SU-DHL-6 (cell line): ENCODE data around the gene NDUFA3.

Experiments used
- H2AFZ ChIP-seq: fragments of 200-600 bp; sonication (generic); 2 replicates; pipeline ENCODE4 v1.6.1; 2014; ENCODE audit warnings: low read depth, mild to moderate bottlenecking, moderate library complexity, mixed read lengths, antibody characterized with exemption, low read length; ENCODE audit not compliant: severe bottlenecking
- H3F3A ChIP-seq: fragments of 200-600 bp; shearing (Covaris generic); 2 replicates; pipeline ENCODE4 v1.6.0; 2016; ENCODE audit warnings: antibody characterized with exemption, mild to moderate bottlenecking; ENCODE audit not compliant: insufficient read depth
- H3K27ac ChIP-seq: fragments of 200-600 bp; sonication (generic); 2 replicates; pipeline ENCODE4 v1.5.1; 2016; ENCODE audit warnings: low read depth, mild to moderate bottlenecking, low read length, moderate library complexity, mixed read lengths
- H3K27me3 ChIP-seq: fragments of 200-600 bp; sonication (generic), shearing (Covaris generic); 2 replicates; pipeline ENCODE4 v1.6.0; 2014; ENCODE audit warnings: mild to moderate bottlenecking, low read length
- H3K36me3 ChIP-seq: fragments of 200-600 bp; sonication (generic); 2 replicates; pipeline ENCODE4 v1.6.1; 2014; ENCODE audit warnings: mild to moderate bottlenecking, low read length, mixed read lengths
- H3K4me2 ChIP-seq: fragments of 300-600, 200-600 bp; shearing (Covaris generic), sonication (generic); 2 replicates; pipeline ENCODE4 v1.6.0; 2014; ENCODE audit warnings: low read length, low read depth, mild to moderate bottlenecking; ENCODE audit not compliant: poor library complexity, severe bottlenecking
- H3K4me3 ChIP-seq: fragments of 200-600 bp; sonication (generic); 2 replicates; pipeline ENCODE4 v1.5.1; 2014; ENCODE audit warnings: antibody characterized with exemption, low read length, mild to moderate bottlenecking, mixed read lengths; ENCODE audit not compliant: insufficient read depth, poor library complexity, severe bottlenecking
- H3K79me2 ChIP-seq: fragments of 200-600 bp; sonication (generic); 2 replicates; pipeline ENCODE4 v1.6.1; 2014; ENCODE audit warnings: mild to moderate bottlenecking, low read length, moderate library complexity; ENCODE audit not compliant: insufficient read depth
- H3K9ac ChIP-seq: fragments of 200-600 bp; sonication (generic); 2 replicates; pipeline ENCODE4 v1.7.0; 2014; ENCODE audit warnings: mild to moderate bottlenecking, low read length
- H3K9me2 ChIP-seq: fragments of 200-600 bp; sonication (generic); replicated peaks from 2 replicates; pipeline ENCODE4 v1.6.1; 2014; ENCODE audit warnings: low read length; ENCODE audit not compliant: insufficient read depth
- H3K9me3 ChIP-seq: fragments of 200-600 bp; sonication (generic); 2 replicates; pipeline ENCODE4 v1.6.1; 2014; ENCODE audit warnings: low read length, mixed read lengths; ENCODE audit not compliant: insufficient read depth
- H4K20me1 ChIP-seq: fragments of 200-600 bp; sonication (generic); 2 replicates; pipeline ENCODE4 v1.6.1; 2014; ENCODE audit warnings: low read depth, mild to moderate bottlenecking, antibody characterized with exemption, low read length, moderate library complexity, mixed read lengths
- EZH2phosphoT487 ChIP-seq: fragments of 200-600 bp; sonication (generic), shearing (Covaris generic); conservative IDR thresholded peaks from 2 replicates; pipeline ENCODE4 v1.6.1; 2018; ENCODE audit warnings: mild to moderate bottlenecking, antibody characterized with exemption, low read length, moderate library complexity, mixed read lengths
- TF ChIP-seq, protein P1 (sequence below): fragments of 200-600 bp; sonication (generic); IDR thresholded peaks from one replicate; pipeline ENCODE4 v1.5.1; 2017; ENCODE audit warnings: antibody characterized with exemption, mild to moderate bottlenecking, low read length, moderate library complexity; ENCODE audit not compliant: insufficient read depth, poor library complexity, severe bottlenecking

The NDUFA3 gene

DNA sequence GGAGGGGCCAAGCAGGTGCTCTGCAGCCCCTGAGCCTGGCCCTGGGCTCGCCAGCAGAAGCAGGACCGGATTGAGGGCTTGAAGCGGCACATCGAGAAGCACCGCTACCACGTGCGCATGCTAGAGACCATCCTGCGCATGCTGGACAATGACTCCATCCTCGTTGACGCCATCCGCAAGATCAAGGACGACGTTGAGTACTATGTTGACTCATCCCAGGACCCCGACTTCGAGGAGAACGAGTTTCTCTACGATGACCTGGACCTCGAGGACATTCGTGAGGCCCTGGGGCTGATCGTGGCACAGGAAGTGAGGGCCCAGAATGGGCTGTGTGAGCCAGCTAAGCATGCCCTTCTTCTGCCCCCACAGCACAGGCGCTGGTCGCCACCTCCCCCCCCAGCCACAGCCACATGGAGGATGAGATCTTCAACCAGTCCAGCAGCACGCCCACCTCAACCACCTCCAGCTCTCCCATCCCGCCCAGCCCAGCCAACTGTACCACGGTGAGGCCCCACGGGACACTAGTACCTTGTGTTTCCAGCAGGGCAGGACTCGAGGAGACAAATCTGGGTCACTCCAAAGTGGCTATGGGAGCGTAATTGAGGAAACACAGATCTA, 43.0 kb downstream of the NDUFA3 start:
- H3K27ac ChIP-seq = no peak overlapping the region
- no peak for TF ChIP-seq EZH2phosphoT487
- TF ChIP-seq, protein P1, sequence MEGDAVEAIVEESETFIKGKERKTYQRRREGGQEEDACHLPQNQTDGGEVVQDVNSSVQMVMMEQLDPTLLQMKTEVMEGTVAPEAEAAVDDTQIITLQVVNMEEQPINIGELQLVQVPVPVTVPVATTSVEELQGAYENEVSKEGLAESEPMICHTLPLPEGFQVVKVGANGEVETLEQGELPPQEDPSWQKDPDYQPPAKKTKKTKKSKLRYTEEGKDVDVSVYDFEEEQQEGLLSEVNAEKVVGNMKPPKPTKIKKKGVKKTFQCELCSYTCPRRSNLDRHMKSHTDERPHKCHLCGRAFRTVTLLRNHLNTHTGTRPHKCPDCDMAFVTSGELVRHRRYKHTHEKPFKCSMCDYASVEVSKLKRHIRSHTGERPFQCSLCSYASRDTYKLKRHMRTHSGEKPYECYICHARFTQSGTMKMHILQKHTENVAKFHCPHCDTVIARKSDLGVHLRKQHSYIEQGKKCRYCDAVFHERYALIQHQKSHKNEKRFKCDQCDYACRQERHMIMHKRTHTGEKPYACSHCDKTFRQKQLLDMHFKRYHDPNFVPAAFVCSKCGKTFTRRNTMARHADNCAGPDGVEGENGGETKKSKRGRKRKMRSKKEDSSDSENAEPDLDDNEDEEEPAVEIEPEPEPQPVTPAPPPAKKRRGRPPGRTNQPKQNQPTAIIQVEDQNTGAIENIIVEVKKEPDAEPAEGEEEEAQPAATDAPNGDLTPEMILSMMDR = no peak
- H3K36me3 ChIP-seq = peaks cover 3% of the 10 kb centered on the region; the same call in 1 of the 2 replicates
- H3K9me2 ChIP-seq = no peaks in the 10 kb centered on the region
- H3K9ac ChIP-seq = no peak overlapping the region
- no peak overlapping the region for H3K4me2 ChIP-seq
- H3K4me3 ChIP-seq = no peak overlapping the region
- no peaks in the 10 kb centered on the region; the same call in 1 of the 2 replicates for H4K20me1 ChIP-seq
- H3F3A ChIP-seq = no peaks in the 10 kb centered on the region
- no peaks in the 10 kb centered on the region for H3K9me3 ChIP-seq
- H3K27me3 ChIP-seq = no peaks in the 10 kb centered on the region
- H2AFZ ChIP-seq = no peak overlapping the region
- peaks cover 21% of the 10 kb centered on the region for H3K79me2 ChIP-seq

DNA sequence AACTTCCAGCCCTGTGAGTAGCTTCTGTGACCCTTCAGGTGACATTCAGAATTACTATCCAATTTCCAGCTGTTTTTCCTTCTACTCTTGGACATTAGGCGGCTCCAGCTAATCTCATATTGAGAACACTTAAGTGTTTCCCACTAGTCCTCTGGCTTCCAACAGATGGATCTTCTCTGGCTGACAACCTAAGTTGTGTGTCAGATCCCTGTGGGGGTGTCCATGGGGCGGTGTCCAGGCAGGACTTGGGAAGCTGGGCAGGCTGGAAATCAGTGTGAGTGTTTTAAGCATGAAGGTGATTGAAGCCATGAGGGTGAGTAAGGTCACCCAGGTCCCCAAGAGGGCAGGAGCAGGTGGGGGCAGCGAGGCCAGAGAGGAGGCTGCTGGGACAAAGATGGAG, 45.0 kb downstream of the NDUFA3 start:
- Histone ChIP-seq H3K36me3 (peaks cover 3% of the 10 kb centered on the region; the same call in 1 of the 2 replicates), H2AFZ (no peak overlapping the region), H4K20me1 (no peaks in the 10 kb centered on the region), H3K79me2 (peaks cover under 1% of the 10 kb centered on the region; the same call in 1 of the 2 replicates), H3F3A (no peaks in the 10 kb centered on the region), H3K27ac (no peak overlapping the region), H3K9me3 (no peaks in the 10 kb centered on the region), H3K4me3 (no peak overlapping the region), H3K9me2 (no peaks in the 10 kb centered on the region), H3K9ac (no peak overlapping the region), H3K4me2 (no peak overlapping the region), H3K27me3 (no peaks in the 10 kb centered on the region)
- no peak for TF ChIP-seq EZH2phosphoT487
- TF ChIP-seq, protein P1 = no peak

DNA sequence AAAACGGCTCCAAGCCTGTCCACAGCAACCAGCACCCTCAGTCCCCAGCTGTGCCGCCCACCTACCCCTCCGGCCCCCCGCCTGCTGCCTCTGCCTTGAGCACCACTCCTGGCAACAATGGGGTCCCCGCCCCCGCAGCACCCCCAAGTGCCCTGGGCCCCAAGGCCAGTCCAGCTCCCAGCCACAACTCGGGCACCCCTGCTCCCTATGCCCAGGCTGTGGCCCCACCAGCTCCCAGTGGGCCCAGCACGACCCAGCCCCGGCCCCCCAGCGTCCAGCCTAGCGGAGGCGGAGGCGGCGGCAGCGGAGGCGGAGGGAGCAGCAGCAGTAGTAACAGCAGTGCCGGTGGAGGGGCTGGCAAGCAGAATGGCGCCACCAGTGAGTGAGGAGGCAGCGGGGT, 45.5 kb downstream of the NDUFA3 start:
- no peak overlapping the region for H3K27ac ChIP-seq
- no peaks in the 10 kb centered on the region for H3K9me3 ChIP-seq
- no peak overlapping the region for H3K4me3 ChIP-seq
- no peak overlapping the region for H3K9ac ChIP-seq
- H3K4me2 ChIP-seq = no peak overlapping the region
- no peaks in the 10 kb centered on the region for H3K9me2 ChIP-seq
- H3K79me2 ChIP-seq = no peaks in the 10 kb centered on the region
- H3F3A ChIP-seq = no peaks in the 10 kb centered on the region
- H3K36me3 ChIP-seq = peaks cover 3% of the 10 kb centered on the region; the same call in 1 of the 2 replicates
- no peak overlapping the region for H2AFZ ChIP-seq
- H3K27me3 ChIP-seq = no peaks in the 10 kb centered on the region
- TF ChIP-seq, protein P1 = no peak
- no peak for TF ChIP-seq EZH2phosphoT487
- H4K20me1 ChIP-seq = no peaks in the 10 kb centered on the region
